ENCODE data around the gene STING1.
A peak's percentile ranks its signal among the peaks of the same experiment; 100 is the strongest.

The STING1 gene

DNA sequence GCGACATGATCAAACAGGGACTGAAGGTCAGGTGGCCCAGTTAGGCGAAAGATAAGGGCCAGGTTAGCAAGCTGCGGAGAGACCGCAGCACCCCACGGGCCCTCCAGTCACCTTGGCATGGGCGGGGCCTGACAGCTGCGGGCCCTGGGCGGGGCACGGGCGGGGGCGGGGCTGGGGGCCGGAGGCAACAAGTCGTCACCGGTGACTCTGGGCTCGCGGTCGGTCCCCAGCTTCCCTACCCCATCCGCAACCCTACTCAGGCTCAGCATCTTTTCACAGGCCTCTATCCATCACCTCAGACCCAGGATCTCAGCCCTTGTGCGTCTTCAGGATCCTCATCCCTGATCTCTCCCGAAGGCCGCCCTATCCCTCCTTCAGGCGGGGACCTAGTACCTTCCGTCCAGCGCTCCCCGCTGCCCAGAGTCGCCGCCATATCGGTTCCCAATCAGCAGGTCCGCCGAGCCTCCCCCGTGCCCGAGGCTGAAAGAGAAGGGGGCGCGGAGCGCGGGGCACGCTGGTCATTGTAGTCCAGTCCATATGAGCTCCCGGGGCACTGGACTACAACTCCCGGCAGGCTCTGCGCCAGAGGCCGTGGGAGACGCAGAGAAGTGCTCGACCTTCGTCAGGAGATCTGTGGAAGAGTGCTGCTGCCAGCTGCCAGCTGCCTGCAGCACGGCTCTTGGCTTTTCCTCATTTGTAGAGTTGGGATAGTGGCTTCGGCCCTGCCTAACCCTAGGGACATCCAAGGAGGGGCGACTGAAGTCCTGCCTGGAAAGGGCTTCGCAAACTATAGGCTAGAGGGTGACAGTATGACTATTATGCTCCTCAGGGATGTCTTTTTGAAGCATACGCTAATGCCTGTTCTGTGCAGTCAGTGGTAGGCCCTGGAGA is 43.3 kb downstream of the STING1 start, which contains the start of gene DNAJC18:
Gene DNAJC18, minus strand, starts transcription at position 513 of the 891 bp plus-strand sequence. Its CDS starts 80 bp downstream, at position 433.
- DNase-seq (ENCODE audit: low spot score) = peak; percentile 92

DNA sequence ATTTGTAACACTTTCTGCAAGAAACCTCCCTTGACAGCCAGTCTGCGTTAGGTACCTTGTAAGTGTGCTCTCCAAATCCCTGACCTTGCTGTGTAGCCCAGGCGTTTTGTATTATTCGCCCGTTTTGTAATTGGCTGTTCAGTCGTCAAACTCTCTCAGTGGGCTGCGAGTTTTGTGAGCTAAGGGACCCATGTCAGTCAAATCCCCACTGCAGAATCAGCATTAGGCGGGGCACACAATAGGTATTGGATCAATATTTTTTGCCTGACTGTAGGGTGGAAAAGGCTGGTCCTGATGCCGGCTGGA is 43.9 kb downstream of the STING1 start:
- DNase-seq (ENCODE audit: low spot score) = no peak

- no peak for DNase-seq (ENCODE audit: low spot score)
Observed at GRCh38 chr5:139435676-139436075, 46.9 kb downstream of the STING1 start.

DNA sequence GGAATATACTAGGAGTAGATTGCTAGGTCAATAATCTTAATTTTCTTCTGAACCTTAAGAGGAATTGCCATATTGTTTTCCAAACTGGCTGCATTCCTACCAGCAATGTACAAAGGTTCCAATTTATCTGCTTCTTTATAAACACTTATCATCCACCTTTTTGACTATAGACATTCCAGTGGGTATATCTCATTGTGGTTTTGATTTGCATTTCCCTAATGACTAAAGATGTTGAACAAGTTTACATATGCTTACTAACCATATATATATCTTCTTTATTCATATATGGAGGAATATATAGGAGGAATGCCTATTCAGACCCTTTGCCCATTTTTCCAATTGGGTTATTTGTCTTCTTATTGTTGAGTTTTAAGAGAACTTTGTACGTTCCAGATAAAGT is 50.9 kb downstream of the STING1 start:
- DNase-seq (ENCODE audit: low spot score) = no peak

DNA sequence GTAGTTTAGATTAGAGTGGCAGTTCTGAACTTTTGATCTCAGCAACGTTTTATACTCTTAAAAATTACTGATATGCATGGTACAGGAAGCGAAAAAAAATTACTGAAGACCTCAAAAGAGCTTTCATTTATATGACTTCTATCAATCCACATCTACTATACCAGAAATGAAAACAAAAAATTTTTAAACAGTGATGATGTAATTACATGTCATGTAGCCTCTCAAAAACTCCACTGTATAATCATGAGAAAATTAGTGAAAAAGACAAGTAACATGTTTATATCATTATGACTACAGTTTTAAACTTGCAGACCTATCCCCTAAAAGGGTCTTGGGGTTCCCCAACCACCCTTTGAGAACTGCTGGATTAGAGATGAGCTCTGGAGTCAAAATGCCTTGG is 52.5 kb downstream of the STING1 start:
- DNase-seq (ENCODE audit: low spot score) = no peak

- DNase-seq (ENCODE audit: low spot score) = no peak
Observed at GRCh38 chr5:139426203-139426885, 56.2 kb downstream of the STING1 start.

Measured in SW480 (cell line).